ENCODE results near the gene CREG2.

CREG2 gene

DNA sequence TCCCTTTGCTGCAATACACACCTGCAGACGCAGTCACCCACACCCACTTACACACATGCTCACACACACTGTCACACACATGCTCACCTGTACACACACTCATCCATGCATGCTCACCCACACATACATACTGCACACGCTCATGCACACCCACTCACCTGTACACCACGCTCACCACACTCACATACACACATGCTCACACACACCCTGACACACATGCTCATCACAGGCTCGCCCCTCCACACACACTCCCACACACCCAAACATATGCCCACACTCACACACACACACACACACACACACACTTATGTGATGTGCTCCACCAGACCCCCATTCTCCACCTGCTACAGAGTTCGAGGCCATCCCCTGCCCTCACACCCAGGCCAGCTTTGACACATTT is 22.8 kb upstream of the CREG2 start:
- DNase-seq (ENCODE audit: low read depth in 2 of 2, low spot score in 1 of 2), result no peak

DNA sequence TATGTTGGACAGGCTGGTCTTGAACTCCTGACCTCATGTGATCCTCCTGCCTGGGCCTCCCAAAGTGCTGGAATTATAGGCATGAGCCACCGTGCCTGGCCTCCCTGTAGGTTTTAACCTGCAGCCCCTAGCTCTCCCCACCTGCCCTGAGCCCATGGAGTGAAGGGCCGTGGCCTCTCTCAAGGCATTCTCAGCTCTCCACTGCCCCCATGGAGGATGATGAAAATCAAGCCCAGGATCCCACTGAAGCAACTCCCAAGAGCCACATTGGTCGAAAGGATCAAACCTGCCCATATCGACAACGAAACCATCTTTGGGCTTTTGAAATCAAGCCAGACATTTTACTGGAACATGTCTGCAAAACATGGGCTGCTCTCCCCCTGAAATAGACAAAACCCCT is 22.4 kb upstream of the CREG2 start:
- DNase-seq (ENCODE audit: low read depth in 2 of 2, low spot score in 1 of 2), result no peak

DNA sequence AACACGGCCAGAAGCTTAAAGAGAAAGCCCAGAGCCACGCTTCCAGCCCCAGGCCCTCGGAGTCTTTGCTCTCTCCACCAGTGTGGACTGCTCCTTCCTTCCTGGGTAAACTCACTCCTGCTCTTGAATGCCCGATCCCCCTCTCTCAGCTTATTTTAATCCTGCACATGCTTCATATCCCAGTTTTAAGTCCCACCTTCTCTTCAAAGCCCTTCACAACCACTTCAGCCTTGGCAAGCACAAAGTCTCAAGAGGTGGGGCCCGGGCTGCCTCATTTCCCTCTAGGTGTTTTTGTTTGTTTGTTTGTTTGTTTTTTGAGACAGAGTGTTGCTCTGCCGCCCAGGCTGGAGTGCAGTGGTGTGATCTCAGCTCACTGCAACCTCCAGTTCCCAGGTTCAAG is 21.6 kb upstream of the CREG2 start:
- DNase-seq (ENCODE audit: low read depth in 2 of 2, low spot score in 1 of 2), result no peak

DNA sequence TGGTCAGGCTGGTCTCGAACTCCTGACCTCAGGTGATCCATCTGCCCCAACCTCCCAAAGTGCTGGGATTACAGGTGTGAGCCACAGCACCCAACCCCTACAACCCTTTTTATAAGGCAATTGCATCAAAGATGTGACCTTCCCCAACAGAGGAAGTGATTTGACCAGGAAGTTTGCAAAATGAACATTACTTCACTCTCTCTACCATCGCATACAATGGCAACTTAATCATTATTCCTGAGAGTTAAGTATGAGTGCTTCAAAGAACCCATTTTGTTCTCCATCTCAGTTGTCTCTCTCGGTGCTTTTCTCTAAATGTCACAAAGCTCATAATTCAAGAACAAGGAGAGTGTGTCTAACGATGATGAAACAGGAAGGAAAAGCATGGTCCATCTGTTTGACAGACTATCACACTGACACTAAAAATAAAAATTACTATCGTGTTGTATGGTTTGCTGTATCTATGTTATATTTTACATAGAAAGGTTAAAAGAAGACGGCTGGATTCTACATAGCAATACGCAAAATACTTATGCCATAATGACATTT is 18.1 kb upstream of the CREG2 start:
- DNase-seq (ENCODE audit: low read depth in 2 of 2, low spot score in 1 of 2), result no peak

DNA sequence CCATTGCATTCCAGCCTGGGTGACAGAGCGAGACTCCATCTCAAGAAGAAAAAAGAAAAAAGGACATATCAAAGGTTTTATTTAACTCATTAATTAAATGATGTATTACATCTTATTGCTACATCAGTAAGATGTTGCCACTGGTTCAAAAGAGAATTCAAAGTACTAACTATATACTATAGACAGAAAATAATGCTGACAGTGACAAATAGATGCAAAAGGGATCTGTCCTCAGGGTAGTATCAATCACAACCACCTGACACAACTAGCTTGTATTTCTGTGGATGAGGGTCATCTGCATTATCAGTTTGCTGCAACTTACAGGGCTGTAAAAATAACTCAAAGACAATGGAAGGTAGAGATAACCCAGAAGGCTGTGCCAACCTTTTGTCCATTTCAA is 16.4 kb upstream of the CREG2 start:
- DNase-seq (ENCODE audit: low read depth in 2 of 2, low spot score in 1 of 2), result no peak

DNA sequence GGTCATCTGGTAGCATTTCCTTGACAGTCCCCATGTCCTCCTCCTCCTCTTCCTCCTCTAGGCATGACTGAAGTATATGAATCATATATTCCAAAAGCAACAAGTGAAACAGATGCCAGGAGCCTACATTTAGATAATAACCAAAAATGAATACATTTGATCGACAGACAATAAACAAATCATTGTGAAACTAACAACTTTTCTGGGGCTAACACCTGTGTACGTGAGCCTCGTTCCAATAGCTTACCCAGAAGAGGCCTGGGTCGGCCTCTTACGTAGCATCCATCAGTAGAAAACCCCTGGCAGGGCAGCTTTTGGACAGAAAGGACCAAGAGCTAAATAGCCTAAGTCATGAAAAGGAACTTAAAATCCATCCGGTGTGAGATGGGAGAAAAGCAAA is 15.3 kb upstream of the CREG2 start:
- DNase-seq (ENCODE audit: low read depth in 2 of 2, low spot score in 1 of 2), result no peak

DNA sequence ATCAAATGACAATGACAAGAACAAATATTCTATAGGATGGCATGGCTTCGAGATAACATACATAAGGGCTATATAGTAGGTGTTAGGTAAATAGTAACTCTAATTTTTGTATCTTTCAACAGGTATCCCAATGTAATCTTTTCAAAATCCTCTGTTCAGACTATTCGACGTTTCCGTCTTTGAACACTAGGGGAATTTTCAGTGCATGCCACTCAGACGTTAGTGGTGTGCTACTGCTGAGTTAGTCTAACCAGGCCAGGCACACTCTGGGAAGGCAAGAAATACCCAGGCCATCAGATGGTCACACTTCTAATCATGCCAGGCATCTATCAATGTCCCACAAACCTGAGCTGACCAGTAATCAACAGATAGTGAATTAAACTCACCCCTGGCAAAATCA is 14.6 kb upstream of the CREG2 start:
- no peak for DNase-seq (ENCODE audit: low read depth in 2 of 2, low spot score in 1 of 2)

DNA sequence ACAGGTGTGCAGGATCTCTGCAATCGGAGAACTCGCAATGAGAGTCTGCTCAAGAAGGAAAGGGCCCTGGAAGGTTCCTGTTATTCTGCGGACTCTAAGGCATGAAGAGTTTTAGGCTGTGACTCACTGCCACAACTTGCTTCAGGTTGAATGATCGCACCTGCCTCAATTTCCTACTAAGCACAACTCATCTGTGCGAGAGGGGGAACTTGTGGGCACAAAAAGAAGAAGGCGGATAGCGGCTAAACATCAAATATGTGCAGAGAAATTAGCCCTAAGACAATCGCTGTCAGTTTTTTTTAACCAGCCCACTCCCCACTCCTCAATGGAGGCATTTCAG is 14.0 kb upstream of the CREG2 start:
- DNase-seq (ENCODE audit: low read depth in 2 of 2, low spot score in 1 of 2), result no peak

DNA sequence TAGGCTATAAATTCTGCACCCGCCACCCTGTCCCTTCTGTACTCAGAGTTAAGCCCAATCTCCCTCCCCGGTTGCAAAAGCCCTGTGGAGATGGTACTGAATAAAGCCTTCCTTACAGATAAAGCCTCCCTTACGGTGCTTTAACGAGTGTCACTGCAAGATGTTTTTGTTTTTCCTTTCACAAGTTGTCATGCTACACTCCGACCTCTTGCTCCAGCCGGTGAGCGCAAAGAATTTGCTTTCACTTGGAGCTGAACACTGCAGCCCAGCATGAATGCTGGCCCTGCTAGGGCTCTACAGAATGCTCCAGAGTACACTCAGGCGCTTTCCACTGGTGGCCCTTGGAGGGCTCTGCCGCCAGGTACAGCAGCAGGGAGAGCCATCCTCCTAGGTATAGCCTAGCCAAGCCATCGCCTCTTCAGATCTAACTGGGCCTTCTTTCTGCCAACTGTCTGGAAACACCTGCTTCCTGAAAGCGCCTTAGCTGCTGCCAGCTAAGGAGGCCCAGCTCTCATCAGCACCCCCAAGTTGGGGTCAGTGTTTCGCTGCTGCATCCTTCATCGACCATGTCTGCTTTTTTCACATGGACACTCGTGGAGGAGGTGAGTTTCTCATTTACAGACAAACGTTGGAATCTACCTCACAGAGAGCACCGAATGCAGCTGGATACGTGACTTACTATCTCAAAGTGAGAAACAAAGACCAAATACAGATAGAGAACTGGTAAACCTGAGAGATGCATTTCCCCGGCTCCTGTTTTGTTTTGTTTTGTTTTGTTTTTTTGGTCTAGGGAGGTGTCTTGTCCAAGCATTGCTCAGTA is 13.4 kb upstream of the CREG2 start:
- no peak for DNase-seq (ENCODE audit: low read depth in 2 of 2, low spot score in 1 of 2)

DNA sequence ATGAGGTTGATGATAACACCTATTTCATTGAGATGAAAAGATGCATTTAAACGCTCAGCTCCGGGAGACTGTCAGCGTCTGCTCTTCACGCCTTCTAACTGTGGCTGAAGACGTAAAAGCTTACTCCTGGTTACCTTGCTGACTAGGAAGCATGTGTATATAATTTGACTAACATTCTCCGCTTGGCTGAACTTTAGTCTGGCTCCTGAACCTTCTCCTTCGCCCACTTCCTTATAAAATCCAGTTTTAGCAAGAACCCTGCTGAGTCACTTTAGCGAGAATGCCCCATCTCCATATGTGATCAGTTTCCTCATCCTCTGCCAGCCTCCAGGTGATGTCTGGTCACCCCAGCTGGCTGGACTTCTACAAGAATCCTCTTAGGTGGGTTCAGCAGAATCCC is 12.7 kb upstream of the CREG2 start:
- no peak for DNase-seq (ENCODE audit: low read depth in 2 of 2, low spot score in 1 of 2)

DNA sequence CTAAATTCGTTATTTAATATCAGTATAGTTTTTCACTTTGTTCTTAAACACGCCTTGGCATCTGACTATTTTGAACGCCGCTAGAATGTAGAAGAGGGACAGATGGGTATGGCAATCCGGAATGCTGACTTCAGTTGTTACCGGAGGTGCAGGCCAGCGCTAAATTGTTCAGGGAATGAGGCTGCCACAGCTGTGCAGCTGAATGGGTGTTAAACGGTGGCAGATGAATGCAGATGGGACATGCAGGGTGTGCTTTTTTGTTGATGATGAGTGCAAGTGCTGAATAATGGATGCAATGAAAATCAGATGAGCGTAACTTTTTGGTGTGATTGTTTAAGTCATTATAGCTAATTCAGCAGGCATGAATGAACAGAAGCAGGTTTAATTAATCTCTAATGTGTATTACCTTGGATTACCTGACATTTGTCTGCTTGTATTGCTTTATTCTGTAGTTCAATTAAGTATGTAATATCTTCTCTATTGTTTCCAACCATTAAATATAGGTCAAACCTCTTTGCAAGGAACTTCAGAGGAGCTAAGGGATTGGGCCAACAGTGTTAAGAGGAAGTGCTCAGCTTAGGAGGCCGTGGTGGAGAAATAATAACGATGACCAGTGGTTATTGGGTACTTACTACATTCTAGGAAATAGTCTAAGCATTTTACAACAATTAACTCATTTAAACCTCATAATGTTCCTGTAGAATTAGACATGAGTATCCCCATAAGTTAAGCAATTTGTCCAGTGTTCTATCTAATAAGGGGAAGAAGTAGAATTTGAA is 11.9 kb upstream of the CREG2 start:
- no peak for DNase-seq (ENCODE audit: low read depth in 2 of 2, low spot score in 1 of 2)

DNA sequence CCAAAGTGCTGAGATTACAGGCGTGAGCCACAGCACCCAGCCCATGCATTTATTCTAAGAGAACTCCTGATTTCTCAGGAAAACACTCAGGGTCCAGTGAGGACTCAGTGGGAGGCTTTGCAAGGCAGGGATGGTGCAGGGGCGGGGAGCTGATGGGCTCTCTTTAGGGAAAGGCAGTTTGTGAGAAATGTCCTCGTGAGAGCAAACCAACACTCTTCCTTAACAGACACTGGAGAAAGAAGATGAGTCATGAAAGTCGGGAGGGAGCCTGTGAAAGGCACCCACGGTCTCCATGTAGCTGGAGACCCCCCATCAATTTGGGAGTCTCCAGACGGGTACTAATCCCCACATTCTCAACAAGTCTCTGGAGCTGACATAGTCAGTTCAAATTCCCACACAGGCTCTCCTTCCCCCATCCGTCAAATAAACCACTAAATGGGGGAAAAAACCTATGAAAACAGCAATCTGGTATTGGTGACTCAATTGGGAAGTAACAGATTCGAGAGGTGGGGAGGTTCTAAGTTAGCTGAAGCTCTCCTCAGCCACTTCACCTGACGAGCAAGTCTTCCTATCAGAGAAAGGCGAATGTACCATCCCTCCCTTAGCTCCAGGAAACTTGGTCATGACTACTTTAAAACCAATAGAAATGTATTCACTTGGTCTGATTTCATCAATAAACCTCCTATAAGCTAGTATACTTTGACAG is 11.0 kb upstream of the CREG2 start:
- DNase-seq (ENCODE audit: low read depth in 2 of 2, low spot score in 1 of 2), result no peak

DNA sequence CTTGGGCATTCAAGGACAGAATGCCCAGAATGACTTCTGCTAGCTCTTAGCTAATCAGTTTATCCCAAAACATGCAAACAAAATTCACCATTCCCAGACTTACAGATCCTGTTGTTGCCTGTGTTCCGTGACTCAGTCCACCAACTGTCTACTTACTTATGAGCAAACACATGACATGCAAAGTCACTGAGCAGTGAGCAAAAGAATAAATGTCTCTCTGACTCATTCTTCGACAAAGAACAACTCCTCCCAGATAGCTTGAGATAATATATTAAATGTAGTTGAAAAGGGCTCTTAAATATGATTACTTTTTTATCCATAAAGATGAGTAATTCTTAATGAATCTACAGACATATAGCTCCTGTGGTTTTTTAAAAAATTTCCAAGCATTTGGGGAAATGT is 9.0 kb upstream of the CREG2 start:
- no peak for DNase-seq (ENCODE audit: low read depth in 2 of 2, low spot score in 1 of 2)

DNA sequence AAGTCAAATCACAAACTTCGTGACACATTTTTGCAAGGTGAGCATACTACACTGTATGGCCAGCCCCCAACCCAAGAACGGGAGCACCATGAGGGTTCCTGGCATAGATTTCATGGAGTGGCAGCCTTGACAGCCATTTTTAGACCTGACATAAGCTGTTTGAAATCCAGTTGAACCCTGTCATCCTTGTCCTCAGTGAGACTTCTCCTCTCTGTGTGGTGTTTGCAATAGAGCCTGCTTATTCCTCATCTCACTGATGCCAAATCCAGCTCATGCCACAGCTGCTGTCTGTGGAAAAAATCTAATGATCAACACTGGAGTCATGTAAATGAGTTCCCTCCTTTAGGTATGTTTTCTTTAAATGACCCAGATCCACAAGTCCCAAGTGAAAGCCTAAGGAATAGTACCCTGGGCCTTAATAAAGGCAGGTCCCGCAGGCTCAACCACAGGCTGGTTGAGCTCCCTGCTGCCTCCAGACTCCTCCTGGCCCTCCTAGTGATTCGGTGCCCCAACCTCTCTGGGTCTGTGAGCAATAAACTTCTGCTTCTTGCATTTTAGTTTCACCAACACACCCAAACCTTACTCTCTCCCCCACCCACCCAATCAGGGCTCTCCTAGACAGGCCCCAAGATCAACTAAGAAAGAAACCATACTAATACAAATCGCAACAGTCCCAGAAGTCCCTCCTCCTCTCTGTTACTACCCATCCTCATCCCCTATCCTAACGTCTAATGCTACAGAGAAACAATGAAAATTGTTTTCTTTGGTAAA is 8.4 kb upstream of the CREG2 start:
- DNase-seq (ENCODE audit: low read depth in 2 of 2, low spot score in 1 of 2), result no peak

DNA sequence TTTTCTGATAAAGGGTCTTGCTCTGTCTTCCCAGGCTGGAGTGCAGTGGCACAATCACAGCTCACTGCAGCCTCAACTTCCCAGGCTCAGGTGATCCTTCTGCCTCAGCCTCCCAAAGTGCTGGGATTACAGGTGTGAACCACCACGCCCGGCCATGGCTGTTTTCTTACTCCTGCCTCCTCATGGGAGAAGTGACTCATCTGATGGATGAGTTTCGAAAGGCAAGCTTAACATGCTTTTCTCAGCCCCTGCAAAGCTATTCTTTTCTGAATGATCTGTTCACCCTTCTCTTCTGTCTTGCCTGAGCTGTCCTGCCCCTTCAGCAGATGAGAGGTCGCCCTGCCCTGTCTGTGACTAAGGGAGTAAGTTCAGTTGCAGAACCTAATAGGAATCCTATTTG is 929 bp upstream of the CREG2 start:
- no peak for DNase-seq (ENCODE audit: low read depth in 2 of 2, low spot score in 1 of 2)

DNA sequence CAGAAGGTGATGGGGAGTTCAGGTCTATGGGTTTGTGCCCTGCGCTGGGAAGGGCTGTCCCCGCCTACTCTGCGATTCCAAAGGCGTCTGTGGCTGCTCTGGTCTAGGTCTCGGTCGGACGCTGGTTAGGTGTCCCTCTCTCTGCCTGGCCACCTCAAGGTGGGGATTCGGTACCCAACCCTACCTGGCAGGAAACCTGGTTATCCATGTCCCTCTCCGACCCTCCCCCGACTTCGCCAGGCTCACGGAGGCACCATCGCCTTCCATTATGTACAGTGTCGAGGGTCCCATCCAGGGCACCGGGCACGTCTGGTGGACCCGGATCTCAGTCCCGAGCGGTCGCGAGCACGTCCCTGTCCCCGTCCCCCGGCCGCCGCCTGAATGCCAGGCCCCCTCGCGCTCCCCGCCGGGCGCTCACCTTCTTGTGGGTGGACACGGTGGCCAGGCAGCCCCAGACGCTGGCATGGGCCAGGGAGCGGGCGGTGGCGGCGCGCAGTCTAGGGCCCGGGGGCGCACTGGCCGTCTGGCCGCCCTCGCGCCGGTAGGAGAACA is 628 bp downstream of the CREG2 start:
- no peak for DNase-seq (ENCODE audit: low read depth in 2 of 2, low spot score in 1 of 2)

DNA sequence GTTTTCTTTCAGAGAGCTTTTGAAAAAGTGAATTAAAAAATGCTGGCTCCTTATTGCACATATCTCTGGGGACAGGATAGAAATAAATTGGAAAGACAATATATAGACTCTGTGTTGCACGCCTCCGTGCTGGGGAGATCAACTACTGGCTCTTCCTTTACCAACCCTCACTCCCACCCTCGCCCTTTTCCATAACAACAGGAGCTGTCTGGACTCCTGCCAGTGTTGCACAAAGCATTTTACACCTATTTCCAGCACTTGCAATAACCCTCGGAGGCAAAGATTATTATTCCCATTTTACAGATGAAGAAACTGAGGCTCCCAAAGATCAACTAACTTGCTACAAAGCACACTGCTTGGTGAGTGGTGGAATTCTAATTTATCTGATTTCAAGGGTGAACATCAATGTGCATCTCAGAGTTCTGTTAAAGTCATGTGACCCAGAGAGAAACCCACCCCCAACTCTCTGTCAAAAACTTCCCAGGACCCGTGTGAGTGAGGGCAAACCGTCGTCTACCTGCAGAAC is 4.2 kb downstream of the CREG2 start:
- no peak for DNase-seq (ENCODE audit: low read depth in 2 of 2, low spot score in 1 of 2)

DNA sequence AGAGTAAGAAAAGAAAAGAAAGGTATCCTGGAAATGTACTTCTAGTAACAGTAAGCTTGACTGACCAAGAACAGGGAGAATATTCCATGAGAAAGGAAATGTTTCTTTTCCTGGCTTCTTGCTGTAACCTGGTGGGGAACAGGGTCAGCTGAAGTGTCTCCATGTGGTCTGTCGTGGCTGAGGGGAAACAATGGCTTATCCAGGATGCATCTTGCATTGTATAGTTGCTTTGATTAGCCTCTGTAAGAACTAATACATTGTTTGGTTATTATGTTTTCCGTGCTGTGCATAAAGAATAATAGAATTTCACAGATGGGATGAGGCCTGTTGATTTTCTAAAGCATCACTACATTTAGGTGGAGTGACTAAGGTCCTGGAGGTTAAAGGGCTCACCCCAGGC is 4.9 kb downstream of the CREG2 start:
- no peak for DNase-seq (ENCODE audit: low read depth in 2 of 2, low spot score in 1 of 2)

DNA sequence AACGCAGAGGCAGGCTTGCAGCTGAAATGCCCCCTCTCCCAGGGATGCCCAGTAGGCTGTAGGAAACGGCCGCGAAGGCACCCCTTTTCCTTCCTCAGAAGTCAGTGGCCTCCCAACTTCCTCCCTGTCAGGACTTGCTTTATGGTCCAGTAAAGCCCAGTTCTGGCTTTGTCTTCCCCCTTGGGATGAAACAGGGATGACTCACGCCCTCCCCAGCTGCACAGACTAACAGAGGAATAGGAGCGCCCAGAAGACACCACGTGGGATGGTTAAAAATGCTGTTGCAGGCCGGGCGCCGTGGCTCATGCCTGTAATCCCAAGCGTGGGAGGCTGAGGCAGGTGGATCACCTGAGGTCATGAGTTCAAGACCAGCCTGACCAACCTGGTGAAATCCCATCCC is 6.9 kb downstream of the CREG2 start:
- DNase-seq (ENCODE audit: low read depth in 2 of 2, low spot score in 1 of 2), result no peak

DNA sequence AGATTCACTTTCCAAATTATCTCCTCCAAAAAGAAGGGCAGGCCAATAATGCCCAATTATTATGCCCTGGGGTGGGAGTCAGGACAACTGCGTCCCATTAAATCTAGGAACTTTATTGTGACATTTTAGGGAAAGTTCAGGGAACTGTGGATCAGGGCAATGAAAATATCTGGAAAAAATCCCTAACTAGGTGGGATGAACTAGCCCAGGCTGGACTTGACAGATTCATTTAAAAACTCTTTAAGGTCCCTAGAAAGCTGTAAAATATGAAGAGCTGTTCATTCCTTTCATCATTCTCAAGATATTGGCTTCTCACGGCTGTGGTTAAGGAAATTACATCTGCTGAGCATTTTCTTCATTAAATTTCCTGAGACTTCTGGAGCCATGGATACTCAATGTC is 8.2 kb downstream of the CREG2 start:
- no peak for DNase-seq (ENCODE audit: low read depth in 2 of 2, low spot score in 1 of 2)

DNA sequence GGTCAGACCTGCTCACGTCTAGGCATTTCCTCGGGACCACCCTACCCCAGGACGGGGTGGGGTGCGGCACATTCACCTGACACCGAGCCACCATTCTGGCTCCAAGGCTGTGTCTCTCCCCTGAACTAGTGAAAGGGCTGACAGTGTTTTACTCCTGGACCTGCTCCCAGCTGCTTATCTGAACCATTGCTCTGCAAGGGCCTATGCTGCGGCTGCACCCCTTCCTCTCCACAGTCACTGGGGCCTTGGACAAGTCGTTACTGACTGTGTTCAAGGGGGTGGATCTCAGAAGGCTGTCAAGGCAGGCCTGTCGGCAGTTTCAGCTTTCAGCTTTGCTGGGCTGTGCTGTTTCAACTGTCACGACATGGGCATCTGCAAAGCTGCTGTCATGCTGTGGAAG is 11.7 kb downstream of the CREG2 start:
- DNase-seq (ENCODE audit: low read depth in 2 of 2, low spot score in 1 of 2), result no peak
